Measurements from ENCODE around the gene LRRN3. TPM values are rescaled to one million over a fixed set of nuclear protein-coding genes. Genes with fewer than 3 reads are reported as not detected.

The LRRN3 gene
- total and polyA plus RNA-seq, 2 of the 4 experiments (the other 2 are of a cell fraction): 6.9 to 15.2 TPM

DNA sequence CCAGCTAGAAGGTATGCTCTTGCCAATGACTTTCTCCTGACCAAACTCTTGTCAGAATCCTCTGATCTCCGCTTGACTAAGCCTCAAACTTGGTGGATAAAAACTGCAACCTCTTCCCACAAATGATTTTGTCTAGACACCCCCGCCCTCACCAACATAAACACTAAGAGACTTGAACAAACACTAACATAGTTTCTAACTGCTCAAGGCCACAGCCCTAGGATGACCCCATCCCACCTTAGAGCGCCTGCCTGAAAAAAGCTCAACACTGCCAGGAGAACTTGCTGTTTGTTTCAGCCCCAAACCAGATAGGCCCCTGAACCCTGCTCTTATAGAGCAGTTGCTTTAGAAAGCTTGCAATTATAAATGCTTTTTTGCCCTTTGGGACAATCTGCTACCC, 71.8 kb downstream of the LRRN3 start:
- H3K4me3 ChIP-seq (ENCODE audit: insufficient read depth, low read depth, low read length): no peak overlapping the region
- H3K27ac ChIP-seq (ENCODE audit: insufficient read depth, low read length): no peak overlapping the region
- no peak overlapping the region for H2BK5ac ChIP-seq (ENCODE audit: low read depth, low read length, poor library complexity, severe bottlenecking)
- DNase-seq (no peak), ATAC-seq (ENCODE audit: low read depth) (no peak)
- H2AFZ ChIP-seq (replicated peaks; ENCODE audit: low read length, poor library complexity): no peak overlapping the region
- peak overlapping the region; percentile 67 for H2BK20ac ChIP-seq (ENCODE audit: low read depth, low read length)
- no peak for TF ChIP-seq CHD1 (IDR thresholded peaks at IDR 0.05; ENCODE audit: low read depth, low read length)
- no peak for TF ChIP-seq BHLHE40 (IDR thresholded peaks at IDR 0.05; ENCODE audit: low read depth, low read length)
- no peak for TF ChIP-seq NFE2L2 (IDR thresholded peaks at IDR 0.05; ENCODE audit: low read depth, low read length)
- no peak for TF ChIP-seq CEBPB (IDR thresholded peaks at IDR 0.05; ENCODE audit: low read depth, low read length)
- no peak for TF ChIP-seq POLR2A (IDR thresholded peaks at IDR 0.05; ENCODE audit: low read depth, low read length)
- no peak for TF ChIP-seq SMC3 (IDR thresholded peaks at IDR 0.05; ENCODE audit: low read depth, low read length)
- no peak for TF ChIP-seq RCOR1 (IDR thresholded peaks at IDR 0.05; ENCODE audit: insufficient replicate concordance, low read length)
- TF ChIP-seq MAZ (IDR thresholded peaks at IDR 0.05; ENCODE audit: borderline replicate concordance, low read depth, low read length): no peak
- no peak for TF ChIP-seq FOS (IDR thresholded peaks at IDR 0.05; ENCODE audit: low read depth, low read length)
- TF ChIP-seq, protein P1, sequence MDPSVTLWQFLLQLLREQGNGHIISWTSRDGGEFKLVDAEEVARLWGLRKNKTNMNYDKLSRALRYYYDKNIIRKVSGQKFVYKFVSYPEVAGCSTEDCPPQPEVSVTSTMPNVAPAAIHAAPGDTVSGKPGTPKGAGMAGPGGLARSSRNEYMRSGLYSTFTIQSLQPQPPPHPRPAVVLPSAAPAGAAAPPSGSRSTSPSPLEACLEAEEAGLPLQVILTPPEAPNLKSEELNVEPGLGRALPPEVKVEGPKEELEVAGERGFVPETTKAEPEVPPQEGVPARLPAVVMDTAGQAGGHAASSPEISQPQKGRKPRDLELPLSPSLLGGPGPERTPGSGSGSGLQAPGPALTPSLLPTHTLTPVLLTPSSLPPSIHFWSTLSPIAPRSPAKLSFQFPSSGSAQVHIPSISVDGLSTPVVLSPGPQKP (IDR thresholded peaks at IDR 0.05; ENCODE audit: borderline replicate concordance, low read depth, low read length): no peak
- no peak for TF ChIP-seq MAFK (IDR thresholded peaks at IDR 0.05; ENCODE audit: low read depth, low read length)
- no peak overlapping the region for H4K91ac ChIP-seq (ENCODE audit: insufficient read depth, low read depth, low read length)
- no TSS peak for BruUV-seq (replicated peaks)
- H3K36me3 ChIP-seq (ENCODE audit: control insufficient read depth, insufficient read depth, low read length): no peaks in the 10 kb centered on the region
- CTCF ChIA-PET: no interaction called here
- no peaks in the 10 kb centered on the region for H3K4me1 ChIP-seq (ENCODE audit: control insufficient read depth, insufficient read depth, low read length)
- H4K20me1 ChIP-seq (ENCODE audit: insufficient read depth, low read length): no peaks in the 10 kb centered on the region
- H4K5ac ChIP-seq (ENCODE audit: low read depth, low read length): no peak overlapping the region
- H3K18ac ChIP-seq (ENCODE audit: low read depth, low read length): no peak overlapping the region
- H3K4me2 ChIP-seq (ENCODE audit: low read depth, low read length): no peak overlapping the region
- H2BK120ac ChIP-seq (ENCODE audit: low read depth, low read length): peak overlapping the region; percentile 18
- in situ Hi-C loops (cut with MboI; ENCODE audit: low sequenced_read_pairs): no loop called here
- peak overlapping the region; percentile 59; the same call in 1 of the 2 replicates for H2AK5ac ChIP-seq (ENCODE audit: low read depth, low read length)
- no peak overlapping the region for H3K23ac ChIP-seq (ENCODE audit: low read depth, low read length)
- POLR2A ChIA-PET (ENCODE audit: unreplicated experiment): no interaction called here
- H3K9me3 ChIP-seq (ENCODE audit: control insufficient read depth, insufficient read depth, low read length): no peaks in the 10 kb centered on the region
- H4K8ac ChIP-seq (ENCODE audit: low read depth in 2 of 2, low read length in 2 of 2): no peak overlapping the region; a peak in 1 of 4 replicates
- H2BK15ac ChIP-seq (ENCODE audit: low read depth, low read length): 0 out of 3 replicates have a peak overlapping the region, but pooled peaks have one; percentile 43
- H3K14ac ChIP-seq (replicated peaks; ENCODE audit: low read depth, low read length): 0 out of 2 replicates have a peak overlapping the region, but pooled peaks have one; percentile 29
- H3K56ac ChIP-seq (ENCODE audit: extremely low read depth, insufficient read depth, low read length): no peak overlapping the region
- no CpG with 5 or more reads among the region's 3 CpGs for WGBS, 2 experiments (ENCODE audit: extremely low coverage in 2 of 2, insufficient read length in 1 of 2)
- H3K9me1 ChIP-seq (ENCODE audit: insufficient read depth, low read length): no peaks in the 10 kb centered on the region
- dilution Hi-C loops (cut with HindIII; ENCODE audit: low sequenced_read_pairs, unreplicated experiment): no loop called here
- H3K79me1 ChIP-seq (ENCODE audit: low read depth in 1 of 2, low read length in 2 of 2): no peaks in the 10 kb centered on the region
- no peak overlapping the region for H2AK9ac ChIP-seq (replicated peaks; ENCODE audit: low read depth, low read length, poor library complexity)
- H3K9ac ChIP-seq (ENCODE audit: low read depth, low read length): no peak overlapping the region
- H3K27me3 ChIP-seq (ENCODE audit: control insufficient read depth, insufficient read depth, low read length): no peaks in the 10 kb centered on the region
- peak overlapping the region; percentile 69; the same call in 1 of the 2 replicates for H3K4ac ChIP-seq (ENCODE audit: low read depth, low read length)
- intact Hi-C loops (cut with micrococcal nuclease): no loop called here
